ENCODE data around the gene COL11A1.

COL11A1 gene

DNA sequence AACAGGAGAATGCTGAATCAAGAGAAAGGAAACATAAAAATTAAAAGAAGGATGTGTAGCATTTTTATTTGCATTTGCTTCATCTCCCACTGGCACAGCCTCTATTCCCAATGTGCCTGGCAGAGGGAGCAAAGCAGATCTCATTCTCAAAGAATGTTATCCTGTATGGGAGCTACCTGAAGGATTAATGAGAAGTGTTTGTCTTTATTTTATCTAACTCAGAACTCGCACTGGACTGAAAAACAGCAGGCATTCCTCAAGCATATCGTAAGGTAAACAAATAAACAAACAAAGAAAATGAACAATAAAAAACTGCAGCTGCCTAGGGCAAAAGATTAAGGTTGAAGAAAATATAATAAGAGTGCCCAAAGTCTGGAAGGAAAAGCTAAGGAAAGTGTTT lies 12.7 kb upstream of the COL11A1 start:
- CTCF ChIA-PET = no interaction called here

DNA sequence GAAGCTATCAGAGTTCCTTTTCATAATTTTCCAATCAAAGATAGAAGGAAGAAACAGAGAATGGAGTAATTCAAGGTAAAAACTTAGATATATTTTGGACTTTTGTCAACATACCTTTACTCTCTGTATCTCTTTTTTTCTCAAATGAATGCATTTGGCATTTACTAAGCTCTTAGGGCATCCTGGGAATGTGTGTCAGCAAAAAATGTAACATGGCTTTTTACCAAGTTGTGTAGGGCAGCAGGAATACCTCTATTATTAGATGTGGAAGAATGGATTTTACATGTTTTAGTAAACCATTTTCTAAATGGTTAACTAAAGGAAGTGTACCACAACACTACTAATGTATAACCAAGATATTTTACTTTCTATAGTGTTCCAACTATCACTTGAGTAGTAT lies 4.2 kb upstream of the COL11A1 start:
- CTCF ChIA-PET = no interaction called here

More for the DNA sequence above, 12.7 kb upstream of the COL11A1 start:
- Histone ChIP-seq H3K36me3 (ENCODE audit: control insufficient read depth in 2 of 2, insufficient read depth in 1 of 2, low read length in 2 of 2) (no peaks in the 10 kb centered on the region), H3K9me3 (ENCODE audit: control insufficient read depth, insufficient read depth, low read depth, low read length) (no peaks in the 10 kb centered on the region), H3K4me1 (ENCODE audit: control insufficient read depth, insufficient read depth, low read length) (no peaks in the 10 kb centered on the region), H3K27ac (ENCODE audit: extremely low read depth, low read depth, low read length) (no peak overlapping the region), H3K4me3 (ENCODE audit: low read depth, low read length) (no peak overlapping the region)
- TF ChIP-seq ZNF571 (tag by site-specific recombination; IDR thresholded peaks at IDR 0.05) = no peak
- POLR2A ChIA-PET = no interaction called here

DNA sequence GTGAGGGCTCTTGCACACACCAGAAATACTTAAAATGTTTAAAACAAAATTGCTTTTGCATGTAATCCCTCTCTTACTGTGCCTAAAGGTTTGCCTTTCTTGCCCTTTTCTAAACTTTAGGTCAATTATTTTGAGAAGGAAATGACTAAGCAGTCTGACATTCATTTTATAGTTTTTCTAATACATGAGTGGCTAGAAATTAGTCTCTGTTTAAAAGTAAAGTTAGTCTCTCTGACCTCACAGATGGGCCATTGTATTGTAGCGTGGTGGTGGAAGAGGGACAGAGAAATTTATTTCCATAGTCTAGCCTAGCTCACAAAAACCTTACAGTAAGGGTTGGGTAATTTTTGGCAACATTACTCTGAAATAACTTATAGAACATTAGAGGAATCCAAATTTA lies 3.6 kb upstream of the COL11A1 start:
- POLR2A ChIA-PET = no interaction called here
- H3K9me3 ChIP-seq (ENCODE audit: control insufficient read depth, insufficient read depth, low read depth, low read length) = no peaks in the 10 kb centered on the region
- CTCF ChIA-PET = interaction anchor here (0.6 kb wide), 1 partner anchor 274 kb away, joined by 3 read pairs; no protein-coding TSS in a partner anchor

More for the DNA sequence above, 4.2 kb upstream of the COL11A1 start:
- TF ChIP-seq, protein P1, sequence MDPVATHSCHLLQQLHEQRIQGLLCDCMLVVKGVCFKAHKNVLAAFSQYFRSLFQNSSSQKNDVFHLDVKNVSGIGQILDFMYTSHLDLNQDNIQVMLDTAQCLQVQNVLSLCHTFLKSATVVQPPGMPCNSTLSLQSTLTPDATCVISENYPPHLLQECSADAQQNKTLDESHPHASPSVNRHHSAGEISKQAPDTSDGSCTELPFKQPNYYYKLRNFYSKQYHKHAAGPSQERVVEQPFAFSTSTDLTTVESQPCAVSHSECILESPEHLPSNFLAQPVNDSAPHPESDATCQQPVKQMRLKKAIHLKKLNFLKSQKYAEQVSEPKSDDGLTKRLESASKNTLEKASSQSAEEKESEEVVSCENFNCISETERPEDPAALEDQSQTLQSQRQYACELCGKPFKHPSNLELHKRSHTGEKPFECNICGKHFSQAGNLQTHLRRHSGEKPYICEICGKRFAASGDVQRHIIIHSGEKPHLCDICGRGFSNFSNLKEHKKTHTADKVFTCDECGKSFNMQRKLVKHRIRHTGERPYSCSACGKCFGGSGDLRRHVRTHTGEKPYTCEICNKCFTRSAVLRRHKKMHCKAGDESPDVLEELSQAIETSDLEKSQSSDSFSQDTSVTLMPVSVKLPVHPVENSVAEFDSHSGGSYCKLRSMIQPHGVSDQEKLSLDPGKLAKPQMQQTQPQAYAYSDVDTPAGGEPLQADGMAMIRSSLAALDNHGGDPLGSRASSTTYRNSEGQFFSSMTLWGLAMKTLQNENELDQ (tag by site-specific recombination; IDR thresholded peaks at IDR 0.05; ENCODE audit: low read depth) = no peak
- TF ChIP-seq, protein P2, sequence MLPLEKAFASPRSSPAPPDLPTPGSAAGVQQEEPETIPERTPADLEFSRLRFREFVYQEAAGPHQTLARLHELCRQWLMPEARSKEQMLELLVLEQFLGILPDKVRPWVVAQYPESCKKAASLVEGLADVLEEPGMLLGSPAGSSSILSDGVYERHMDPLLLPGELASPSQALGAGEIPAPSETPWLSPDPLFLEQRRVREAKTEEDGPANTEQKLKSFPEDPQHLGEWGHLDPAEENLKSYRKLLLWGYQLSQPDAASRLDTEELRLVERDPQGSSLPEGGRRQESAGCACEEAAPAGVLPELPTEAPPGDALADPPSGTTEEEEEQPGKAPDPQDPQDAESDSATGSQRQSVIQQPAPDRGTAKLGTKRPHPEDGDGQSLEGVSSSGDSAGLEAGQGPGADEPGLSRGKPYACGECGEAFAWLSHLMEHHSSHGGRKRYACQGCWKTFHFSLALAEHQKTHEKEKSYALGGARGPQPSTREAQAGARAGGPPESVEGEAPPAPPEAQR (tag by site-specific recombination; IDR thresholded peaks at IDR 0.05) = no peak
- TF ChIP-seq ZNF48 (tag by site-specific recombination; IDR thresholded peaks at IDR 0.05) = no peak
- no peak for TF ChIP-seq ZFP41 (tag by site-specific recombination; IDR thresholded peaks at IDR 0.05; ENCODE audit: borderline replicate concordance)
- TF ChIP-seq, protein P3, sequence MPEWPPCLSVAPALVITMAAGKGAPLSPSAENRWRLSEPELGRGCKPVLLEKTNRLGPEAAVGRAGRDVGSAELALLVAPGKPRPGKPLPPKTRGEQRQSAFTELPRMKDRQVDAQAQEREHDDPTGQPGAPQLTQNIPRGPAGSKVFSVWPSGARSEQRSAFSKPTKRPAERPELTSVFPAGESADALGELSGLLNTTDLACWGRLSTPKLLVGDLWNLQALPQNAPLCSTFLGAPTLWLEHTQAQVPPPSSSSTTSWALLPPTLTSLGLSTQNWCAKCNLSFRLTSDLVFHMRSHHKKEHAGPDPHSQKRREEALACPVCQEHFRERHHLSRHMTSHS (tag by site-specific recombination; IDR thresholded peaks at IDR 0.05) = no peak
- TF ChIP-seq ZNF610 (tag by site-specific recombination; IDR thresholded peaks at IDR 0.05; ENCODE audit: borderline replicate concordance) = no peak
- TF ChIP-seq ZSCAN16 (tag by site-specific recombination; IDR thresholded peaks at IDR 0.05) = no peak
- no peaks in the 10 kb centered on the region for H3K9me3 ChIP-seq (ENCODE audit: control insufficient read depth, insufficient read depth, low read depth, low read length)
- POLR2A ChIA-PET = no interaction called here
- H3K27ac ChIP-seq (ENCODE audit: extremely low read depth, low read depth, low read length) = no peak overlapping the region
- no peak overlapping the region for H3K4me3 ChIP-seq (ENCODE audit: low read depth, low read length)
- no peaks in the 10 kb centered on the region for H3K4me1 ChIP-seq (ENCODE audit: control insufficient read depth, insufficient read depth, low read length)
- no peaks in the 10 kb centered on the region for H3K36me3 ChIP-seq (ENCODE audit: control insufficient read depth in 2 of 2, insufficient read depth in 1 of 2, low read length in 2 of 2)

More for the DNA sequence above, 3.6 kb upstream of the COL11A1 start:
- TF ChIP-seq GLI4 (tag by site-specific recombination; IDR thresholded peaks at IDR 0.05) (no peak), ZNF558 (tag by site-specific recombination; IDR thresholded peaks at IDR 0.05) (no peak), SALL2 (tag by site-specific recombination; IDR thresholded peaks at IDR 0.05; ENCODE audit: borderline replicate concordance) (no peak), ZNF416 (tag by site-specific recombination; IDR thresholded peaks at IDR 0.05) (no peak), ZBTB21 (tag by site-specific recombination; IDR thresholded peaks at IDR 0.05) (no peak), ZBTB1 (tag by site-specific recombination; IDR thresholded peaks at IDR 0.05) (no peak), OVOL3 (tag by site-specific recombination; IDR thresholded peaks at IDR 0.05) (no peak), ZNF19 (tag by site-specific recombination; IDR thresholded peaks at IDR 0.05; ENCODE audit: low read depth) (no peak), ZNF138 (tag by site-specific recombination; IDR thresholded peaks at IDR 0.05; ENCODE audit: borderline replicate concordance) (no peak), ZBTB7A (tag by site-specific recombination; IDR thresholded peaks at IDR 0.05; ENCODE audit: low read depth) (no peak), ZNF544 (tag by site-specific recombination; IDR thresholded peaks at IDR 0.05) (no peak)
- TF ChIP-seq, protein P4, sequence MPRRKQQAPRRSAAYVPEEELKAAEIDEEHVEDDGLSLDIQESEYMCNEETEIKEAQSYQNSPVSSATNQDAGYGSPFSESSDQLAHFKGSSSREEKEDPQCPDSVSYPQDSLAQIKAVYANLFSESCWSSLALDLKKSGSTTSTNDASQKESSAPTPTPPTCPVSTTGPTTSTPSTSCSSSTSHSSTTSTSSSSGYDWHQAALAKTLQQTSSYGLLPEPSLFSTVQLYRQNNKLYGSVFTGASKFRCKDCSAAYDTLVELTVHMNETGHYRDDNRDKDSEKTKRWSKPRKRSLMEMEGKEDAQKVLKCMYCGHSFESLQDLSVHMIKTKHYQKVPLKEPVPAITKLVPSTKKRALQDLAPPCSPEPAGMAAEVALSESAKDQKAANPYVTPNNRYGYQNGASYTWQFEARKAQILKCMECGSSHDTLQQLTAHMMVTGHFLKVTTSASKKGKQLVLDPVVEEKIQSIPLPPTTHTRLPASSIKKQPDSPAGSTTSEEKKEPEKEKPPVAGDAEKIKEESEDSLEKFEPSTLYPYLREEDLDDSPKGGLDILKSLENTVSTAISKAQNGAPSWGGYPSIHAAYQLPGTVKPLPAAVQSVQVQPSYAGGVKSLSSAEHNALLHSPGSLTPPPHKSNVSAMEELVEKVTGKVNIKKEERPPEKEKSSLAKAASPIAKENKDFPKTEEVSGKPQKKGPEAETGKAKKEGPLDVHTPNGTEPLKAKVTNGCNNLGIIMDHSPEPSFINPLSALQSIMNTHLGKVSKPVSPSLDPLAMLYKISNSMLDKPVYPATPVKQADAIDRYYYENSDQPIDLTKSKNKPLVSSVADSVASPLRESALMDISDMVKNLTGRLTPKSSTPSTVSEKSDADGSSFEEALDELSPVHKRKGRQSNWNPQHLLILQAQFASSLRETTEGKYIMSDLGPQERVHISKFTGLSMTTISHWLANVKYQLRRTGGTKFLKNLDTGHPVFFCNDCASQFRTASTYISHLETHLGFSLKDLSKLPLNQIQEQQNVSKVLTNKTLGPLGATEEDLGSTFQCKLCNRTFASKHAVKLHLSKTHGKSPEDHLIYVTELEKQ (tag by site-specific recombination; IDR thresholded peaks at IDR 0.05; ENCODE audit: borderline replicate concordance) = no peak
- TF ChIP-seq, protein P5, sequence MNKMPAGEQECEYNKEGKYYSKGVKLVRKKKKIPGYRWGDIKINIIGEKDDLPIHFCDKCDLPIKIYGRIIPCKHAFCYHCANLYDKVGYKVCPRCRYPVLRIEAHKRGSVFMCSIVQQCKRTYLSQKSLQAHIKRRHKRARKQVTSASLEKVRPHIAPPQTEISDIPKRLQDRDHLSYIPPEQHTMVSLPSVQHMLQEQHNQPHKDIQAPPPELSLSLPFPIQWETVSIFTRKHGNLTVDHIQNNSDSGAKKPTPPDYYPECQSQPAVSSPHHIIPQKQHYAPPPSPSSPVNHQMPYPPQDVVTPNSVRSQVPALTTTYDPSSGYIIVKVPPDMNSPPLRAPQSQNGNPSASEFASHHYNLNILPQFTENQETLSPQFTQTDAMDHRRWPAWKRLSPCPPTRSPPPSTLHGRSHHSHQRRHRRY (tag by site-specific recombination; IDR thresholded peaks at IDR 0.05) = no peak
- TF ChIP-seq, protein P6, sequence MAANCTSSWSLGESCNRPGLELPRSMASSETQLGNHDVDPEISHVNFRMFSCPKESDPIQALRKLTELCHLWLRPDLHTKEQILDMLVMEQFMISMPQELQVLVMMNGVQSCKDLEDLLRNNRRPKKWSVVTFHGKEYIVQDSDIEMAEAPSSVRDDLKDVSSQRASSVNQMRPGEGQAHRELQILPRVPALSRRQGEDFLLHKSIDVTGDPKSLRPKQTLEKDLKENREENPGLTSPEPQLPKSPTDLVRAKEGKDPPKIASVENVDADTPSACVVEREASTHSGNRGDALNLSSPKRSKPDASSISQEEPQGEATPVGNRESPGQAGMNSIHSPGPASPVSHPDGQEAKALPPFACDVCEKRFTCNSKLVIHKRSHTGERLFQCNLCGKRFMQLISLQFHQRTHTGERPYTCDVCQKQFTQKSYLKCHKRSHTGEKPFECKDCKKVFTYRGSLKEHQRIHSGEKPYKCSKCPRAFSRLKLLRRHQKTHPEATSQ (tag by site-specific recombination; IDR thresholded peaks at IDR 0.05) = no peak
- Histone ChIP-seq H3K4me1 (ENCODE audit: control insufficient read depth, insufficient read depth, low read length) (no peaks in the 10 kb centered on the region), H3K36me3 (ENCODE audit: control insufficient read depth in 2 of 2, insufficient read depth in 1 of 2, low read length in 2 of 2) (no peaks in the 10 kb centered on the region), H3K4me3 (ENCODE audit: low read depth, low read length) (no peak overlapping the region), H3K27ac (ENCODE audit: extremely low read depth, low read depth, low read length) (no peak overlapping the region)
